GM04504 (cell line): ENCODE data around the gene NFIA.

Experiments used
- DNase-seq: peaks from one replicate; pipeline ENCODE4 v3.0.0-alpha.2; 2012; ENCODE audit warnings: low read depth

The NFIA gene

GRCh38 chr1:61498342-61498741 lies 416.0 kb downstream of the NFIA start:
- no peak for DNase-seq

GRCh38 chr1:61501971-61502916 lies 419.9 kb downstream of the NFIA start:
- no peak for DNase-seq

GRCh38 chr1:61504305-61504704 lies 421.9 kb downstream of the NFIA start:
- DNase-seq: no peak

GRCh38 chr1:61504852-61505390 lies 422.6 kb downstream of the NFIA start:
- no peak for DNase-seq

- DNase-seq: no peak
These were observed 423.9 kb downstream of the NFIA start for GRCh38 chr1:61506236-61506635.

GRCh38 chr1:61506944-61507500 lies 424.7 kb downstream of the NFIA start:
- no peak for DNase-seq
